Mucosa of rectum (tissue), 2 donors: ENCODE measurements around the gene ITPKB.

Source experiments
- H3K27ac ChIP-seq, 2 donors: one replicate each; pipeline ENCODE4 v1.7.0; 2013; ENCODE audit warnings: inconsistent platforms in 2 of 2, low read depth in 2 of 2, low read length in 2 of 2
- H3K27me3 ChIP-seq, 2 donors: one replicate each; pipeline ENCODE4 v1.7.0; 2013; ENCODE audit warnings: low read length in 2 of 2; ENCODE audit not compliant: control insufficient read depth in 2 of 2, insufficient read depth in 2 of 2
- H3K36me3 ChIP-seq, 2 donors: one replicate each; pipeline ENCODE4 v1.7.0; 2013; ENCODE audit warnings: low read length in 2 of 2; ENCODE audit not compliant: control insufficient read depth in 2 of 2, insufficient read depth in 2 of 2
- H3K4me1 ChIP-seq, 2 donors: one replicate each; pipeline ENCODE4 v1.7.0; 2013; ENCODE audit warnings: low read length in 2 of 2, mild to moderate bottlenecking in 1 of 2; ENCODE audit not compliant: control insufficient read depth in 2 of 2, insufficient read depth in 2 of 2
- H3K4me3 ChIP-seq, 2 donors: one replicate each; pipeline ENCODE4 v1.7.0; 2013; ENCODE audit warnings: low read length in 2 of 2
- H3K9ac ChIP-seq, 2 donors: one replicate each; pipeline ENCODE4 v1.7.0; 2013; ENCODE audit warnings: low read length in 2 of 2, low read depth in 1 of 2, mild to moderate bottlenecking in 1 of 2
- H3K9me3 ChIP-seq, 2 donors: one replicate each; pipeline ENCODE4 v1.7.0; 2013; ENCODE audit warnings: low read length in 2 of 2; ENCODE audit not compliant: control insufficient read depth in 2 of 2
- donor health status: healthy.
- donor health status: Normal muscosa, but diverticular disease.

The ITPKB gene

GRCh38 chr1:226606311-226607267 lies 132.5 kb downstream of the ITPKB start:
- Histone ChIP-seq H3K9ac (no peak overlapping the region), H3K27ac (no peak overlapping the region), H3K9me3 (no peaks in the 10 kb centered on the region), H3K27me3 (no peaks in the 10 kb centered on the region), H3K36me3 (no peaks in the 10 kb centered on the region), H3K4me3 (no peak overlapping the region), H3K4me1 (peaks cover 3 to 9% of the 10 kb centered on the region in 2 donors)

GRCh38 chr1:226605318-226605950 lies 133.6 kb downstream of the ITPKB start:
- Histone ChIP-seq H3K4me1 (peaks cover 3 to 9% of the 10 kb centered on the region in 2 donors), H3K9me3 (no peaks in the 10 kb centered on the region), H3K27ac (no peak overlapping the region)

GRCh38 chr1:226604560-226605317 lies 134.3 kb downstream of the ITPKB start:
- Histone ChIP-seq H3K4me1 (peaks cover 3 to 9% of the 10 kb centered on the region in 2 donors), H3K27me3 (no peaks in the 10 kb centered on the region), H3K36me3 (no peaks in the 10 kb centered on the region), H3K9ac (no peak overlapping the region), H3K9me3 (no peaks in the 10 kb centered on the region), H3K4me3 (no peak overlapping the region), H3K27ac (no peak overlapping the region)

More at GRCh38 chr1:226605318-226605950, 133.6 kb downstream of the ITPKB start:
- no peaks in the 10 kb centered on the region for H3K36me3 ChIP-seq
- no peaks in the 10 kb centered on the region for H3K27me3 ChIP-seq
- no peak overlapping the region for H3K4me3 ChIP-seq
- no peak overlapping the region for H3K9ac ChIP-seq

GRCh38 chr1:226603858-226604559 lies 135.1 kb downstream of the ITPKB start:
- Histone ChIP-seq H3K27me3 (no peaks in the 10 kb centered on the region), H3K4me1 (peaks cover 3 to 9% of the 10 kb centered on the region in 2 donors), H3K4me3 (no peak overlapping the region), H3K27ac (no peak overlapping the region), H3K9me3 (no peaks in the 10 kb centered on the region), H3K9ac (no peak overlapping the region), H3K36me3 (no peaks in the 10 kb centered on the region)

GRCh38 chr1:226603022-226603857 lies 135.8 kb downstream of the ITPKB start:
- peak overlapping the region; percentile 7 to 19 for H3K27ac ChIP-seq
- H3K36me3 ChIP-seq, result no peaks in the 10 kb centered on the region
- peaks cover 0 to 9% of the 10 kb centered on the region in 2 donors for H3K4me1 ChIP-seq
- peak overlapping the region in 1 of 2 donors; percentile 24 for H3K9ac ChIP-seq
- H3K9me3 ChIP-seq, result no peaks in the 10 kb centered on the region
- H3K4me3 ChIP-seq, result peak overlapping the region in 1 of 2 donors; percentile 55
- H3K27me3 ChIP-seq, result no peaks in the 10 kb centered on the region

GRCh38 chr1:226602186-226603021 lies 136.7 kb downstream of the ITPKB start:
- H3K9ac ChIP-seq, result peak overlapping the region in 1 of 2 donors; percentile 24
- no peaks in the 10 kb centered on the region for H3K36me3 ChIP-seq
- H3K27ac ChIP-seq, result peak overlapping the region; percentile 49 to 56
- H3K27me3 ChIP-seq, result no peaks in the 10 kb centered on the region
- H3K4me1 ChIP-seq, result peaks cover 0 to 9% of the 10 kb centered on the region in 2 donors
- no peaks in the 10 kb centered on the region for H3K9me3 ChIP-seq
- no peak overlapping the region for H3K4me3 ChIP-seq

GRCh38 chr1:226601456-226601855 lies 137.6 kb downstream of the ITPKB start:
- Histone ChIP-seq H3K9me3 (no peaks in the 10 kb centered on the region), H3K27ac (no peak overlapping the region), H3K27me3 (no peaks in the 10 kb centered on the region), H3K9ac (no peak overlapping the region), H3K36me3 (no peaks in the 10 kb centered on the region), H3K4me3 (no peak overlapping the region), H3K4me1 (peaks cover 0 to 9% of the 10 kb centered on the region in 2 donors)

GRCh38 chr1:226600254-226600653 lies 138.8 kb downstream of the ITPKB start:
- Histone ChIP-seq H3K27me3 (no peaks in the 10 kb centered on the region), H3K9me3 (no peaks in the 10 kb centered on the region), H3K27ac (no peak overlapping the region), H3K36me3 (no peaks in the 10 kb centered on the region), H3K4me3 (no peak overlapping the region), H3K4me1 (peaks cover 0 to 9% of the 10 kb centered on the region in 2 donors), H3K9ac (no peak overlapping the region)
